NCI-H1048 (cell line): ENCODE data around the gene VCX2.
"Not testable (repeated sequence)": the region's sequence is repeated elsewhere in the genome, so short reads cannot be mapped to it uniquely, and the experiment has no call there.

Experiments
- DNase-seq: peaks from one replicate; lab custom pipeline; 2025; lab: John Stamatoyannopoulos, UW

VCX2 gene

GRCh38 chrX:8121391-8121790, 49.7 kb downstream of the VCX2 start:
- not testable (repeated sequence) for DNase-seq
